GM10266 (cell line): ENCODE data around the gene KRT82.
"Not testable (repeated sequence)": the region's sequence is repeated elsewhere in the genome, so short reads cannot be mapped to it uniquely, and the experiment has no call there.

ENCODE experiments used
- DNase-seq: peaks from one replicate; pipeline ENCODE4 v3.0.0; 2012; ENCODE audit errors: extremely low spot score
- TF ChIP-seq, protein P1 (sequence below): IDR thresholded peaks from 2 replicates; pipeline ENCODE4 v1.5.1; 2012; ENCODE audit warnings: mild to moderate bottlenecking, low read depth; ENCODE audit not compliant: control insufficient read depth, insufficient read depth; ENCODE audit errors: missing control alignments

Gene KRT82

DNA sequence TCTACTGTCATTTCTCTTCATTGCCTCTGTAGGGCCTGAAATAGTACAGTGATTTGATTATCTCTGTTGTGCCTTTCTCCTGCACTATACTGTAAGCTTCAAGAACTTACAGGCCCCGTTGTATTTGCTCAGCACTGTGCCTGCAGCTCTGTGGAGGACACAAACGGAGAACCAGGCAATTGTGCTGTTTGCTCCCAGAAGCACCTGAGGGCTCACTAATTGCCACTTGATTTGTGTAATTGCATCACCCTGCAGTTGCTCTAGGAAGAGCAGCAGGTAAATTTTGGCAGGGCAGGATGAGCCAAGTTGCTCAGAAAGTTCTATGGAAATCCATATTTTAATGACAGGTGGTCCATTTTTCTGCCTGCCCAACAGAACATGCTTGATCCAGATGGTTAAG is 11.6 kb upstream of the KRT82 start:
- DNase-seq, result no peak
- TF ChIP-seq, protein P1, sequence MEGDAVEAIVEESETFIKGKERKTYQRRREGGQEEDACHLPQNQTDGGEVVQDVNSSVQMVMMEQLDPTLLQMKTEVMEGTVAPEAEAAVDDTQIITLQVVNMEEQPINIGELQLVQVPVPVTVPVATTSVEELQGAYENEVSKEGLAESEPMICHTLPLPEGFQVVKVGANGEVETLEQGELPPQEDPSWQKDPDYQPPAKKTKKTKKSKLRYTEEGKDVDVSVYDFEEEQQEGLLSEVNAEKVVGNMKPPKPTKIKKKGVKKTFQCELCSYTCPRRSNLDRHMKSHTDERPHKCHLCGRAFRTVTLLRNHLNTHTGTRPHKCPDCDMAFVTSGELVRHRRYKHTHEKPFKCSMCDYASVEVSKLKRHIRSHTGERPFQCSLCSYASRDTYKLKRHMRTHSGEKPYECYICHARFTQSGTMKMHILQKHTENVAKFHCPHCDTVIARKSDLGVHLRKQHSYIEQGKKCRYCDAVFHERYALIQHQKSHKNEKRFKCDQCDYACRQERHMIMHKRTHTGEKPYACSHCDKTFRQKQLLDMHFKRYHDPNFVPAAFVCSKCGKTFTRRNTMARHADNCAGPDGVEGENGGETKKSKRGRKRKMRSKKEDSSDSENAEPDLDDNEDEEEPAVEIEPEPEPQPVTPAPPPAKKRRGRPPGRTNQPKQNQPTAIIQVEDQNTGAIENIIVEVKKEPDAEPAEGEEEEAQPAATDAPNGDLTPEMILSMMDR, result no peak

DNA sequence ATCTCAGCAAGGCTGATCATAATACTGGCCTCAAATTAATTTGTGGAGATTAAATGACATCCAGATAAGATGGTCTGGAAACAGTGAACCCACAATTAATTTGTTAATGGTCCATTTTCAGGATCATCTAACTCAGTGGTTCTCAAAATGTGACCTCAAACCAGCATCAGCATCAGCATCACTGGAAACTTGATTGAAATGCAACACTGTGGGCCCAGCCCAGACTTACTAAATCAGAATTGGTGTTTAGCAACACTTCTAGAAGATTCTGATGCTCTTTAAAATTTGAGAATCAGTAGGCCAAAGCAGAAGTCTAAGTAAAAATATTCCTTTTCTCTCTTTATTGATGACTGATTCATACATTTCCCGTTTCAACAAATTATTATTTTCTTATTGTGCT is 10.7 kb upstream of the KRT82 start:
- TF ChIP-seq, protein P1, result no peak

DNA sequence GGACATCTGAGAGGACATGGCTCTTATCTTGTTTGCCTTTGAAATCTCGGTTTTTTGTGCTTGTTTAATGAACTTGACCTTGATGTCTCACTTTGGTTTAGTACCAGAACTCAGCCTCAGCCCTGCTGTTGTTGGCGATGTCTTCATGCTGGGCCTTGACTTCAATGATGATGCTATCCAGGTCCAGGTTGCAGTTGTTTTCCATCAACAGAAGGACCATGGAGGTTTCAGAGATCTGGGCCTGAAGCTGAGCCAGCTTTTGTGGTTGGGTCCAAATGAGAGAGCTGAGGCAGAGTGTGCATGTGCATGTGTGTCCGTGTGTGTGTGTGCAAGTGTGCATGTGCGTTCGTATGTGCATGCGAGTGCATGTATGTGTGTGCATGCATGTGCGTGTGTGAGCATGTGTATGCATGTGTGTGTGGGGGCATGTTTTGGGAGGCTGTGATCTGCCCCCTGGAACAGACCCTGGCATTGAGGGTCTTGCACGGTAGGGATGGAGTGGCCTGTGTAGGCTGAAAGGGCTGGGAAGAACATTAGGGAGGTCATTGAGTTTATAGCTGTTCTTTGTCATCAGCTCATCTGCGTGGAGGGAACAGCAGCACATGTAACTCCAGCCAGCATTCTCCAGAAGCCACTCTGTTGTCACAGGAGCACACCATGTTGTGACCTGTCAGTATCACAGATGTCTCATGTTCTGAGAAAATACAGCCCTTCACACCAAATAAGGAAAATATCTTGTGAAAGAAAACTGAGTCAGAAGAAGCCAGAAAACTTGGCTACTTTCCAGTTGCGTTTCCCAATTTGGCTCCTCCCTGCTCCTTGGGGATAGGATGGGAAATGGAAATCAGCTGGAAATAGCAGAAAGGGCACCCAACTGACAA is 10.0 kb upstream of the KRT82 start:
- no peak for DNase-seq
- TF ChIP-seq, protein P1, result no peak

More for the DNA sequence above, 10.7 kb upstream of the KRT82 start:
- no peak for DNase-seq

DNA sequence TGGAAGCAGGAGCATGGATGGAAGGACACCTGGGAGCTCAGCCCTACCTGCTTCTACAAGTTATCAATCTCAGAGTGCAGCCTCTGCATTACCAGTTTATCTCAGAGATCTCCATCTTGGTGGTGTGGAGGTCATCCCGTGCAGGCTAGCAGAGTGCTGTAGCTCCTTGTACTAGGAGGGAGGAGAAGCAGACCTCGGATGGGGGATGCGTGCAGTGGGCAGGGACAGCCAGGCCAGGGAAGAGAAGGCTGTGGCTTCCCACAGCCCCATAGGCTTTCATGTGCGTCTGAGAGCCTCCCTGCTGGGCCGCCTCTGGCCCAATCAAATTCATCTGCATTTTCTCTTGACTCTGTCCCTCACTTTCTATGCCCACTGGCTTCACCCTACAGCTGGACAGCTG is 8.8 kb upstream of the KRT82 start:
- no peak for DNase-seq
- TF ChIP-seq, protein P1, result no peak

DNA sequence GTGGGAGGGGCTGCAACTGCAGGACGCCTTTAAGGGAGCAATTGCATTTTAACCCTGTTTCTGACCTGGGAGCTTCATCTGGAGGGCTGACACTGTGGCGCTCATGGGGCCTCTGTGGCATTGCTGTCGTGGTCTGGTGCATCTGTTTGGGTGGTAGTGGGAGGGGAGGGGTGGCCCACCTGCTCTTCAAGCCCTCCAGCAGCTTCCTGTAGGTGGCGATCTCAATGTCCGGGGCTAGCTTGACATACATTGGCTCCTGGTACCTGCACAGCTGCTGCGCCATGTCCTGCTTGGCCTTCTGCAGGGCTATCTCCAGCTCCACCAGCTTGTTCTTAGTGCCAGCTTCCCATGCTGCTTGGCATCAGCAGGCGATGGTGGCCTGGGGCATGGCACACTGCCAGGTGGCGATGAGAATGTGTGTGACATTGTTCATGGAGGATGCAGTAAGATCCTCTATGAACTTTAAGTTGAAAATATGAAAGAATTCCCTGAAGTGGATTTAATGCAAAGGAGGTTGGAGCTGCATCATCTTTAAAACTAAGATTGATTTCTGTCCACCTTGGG is 7.7 kb upstream of the KRT82 start:
- TF ChIP-seq, protein P1, result no peak

DNA sequence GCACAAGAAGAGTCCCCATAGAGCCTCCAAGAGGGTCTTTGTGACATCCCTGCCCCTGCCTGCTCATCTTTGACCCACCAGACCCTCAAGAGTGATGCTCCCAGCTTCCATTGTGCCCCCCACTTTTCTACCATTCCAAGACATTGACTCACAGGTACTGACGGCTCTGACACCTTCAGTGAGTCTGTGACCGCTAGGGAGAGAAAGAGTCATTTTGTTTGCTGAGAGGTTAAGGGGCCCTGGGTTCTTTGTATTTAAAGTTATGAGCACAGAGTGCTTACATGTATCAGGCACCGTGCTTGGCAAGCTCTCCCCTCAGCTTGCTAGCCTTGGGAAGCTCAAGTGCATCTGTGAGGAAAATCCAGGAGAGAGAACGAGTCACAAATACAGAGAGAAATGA is 7.1 kb upstream of the KRT82 start:
- TF ChIP-seq, protein P1, result no peak
- no peak for DNase-seq

More for the DNA sequence above, 7.7 kb upstream of the KRT82 start:
- no peak for DNase-seq

DNA sequence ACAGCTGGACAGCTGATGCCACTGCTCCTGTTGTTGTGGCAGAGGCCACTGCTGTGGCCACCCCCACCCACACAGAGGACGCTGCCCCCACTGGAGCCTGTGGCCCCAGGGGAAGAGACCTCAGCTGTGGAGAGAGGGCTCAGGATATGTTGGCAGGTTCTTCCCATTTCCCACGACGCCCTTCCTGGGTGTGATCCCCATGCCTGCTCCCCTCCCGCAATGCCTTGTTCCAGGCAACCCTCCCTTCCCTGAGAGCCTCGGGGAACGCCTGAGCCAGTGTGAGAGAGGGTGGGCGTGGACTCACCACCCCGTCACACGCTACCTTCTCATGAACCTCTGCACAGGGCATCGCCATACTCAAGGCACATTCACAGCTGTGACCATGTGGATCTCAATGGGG is 5.7 kb upstream of the KRT82 start:
- TF ChIP-seq, protein P1, result no peak
- DNase-seq, result no peak

DNA sequence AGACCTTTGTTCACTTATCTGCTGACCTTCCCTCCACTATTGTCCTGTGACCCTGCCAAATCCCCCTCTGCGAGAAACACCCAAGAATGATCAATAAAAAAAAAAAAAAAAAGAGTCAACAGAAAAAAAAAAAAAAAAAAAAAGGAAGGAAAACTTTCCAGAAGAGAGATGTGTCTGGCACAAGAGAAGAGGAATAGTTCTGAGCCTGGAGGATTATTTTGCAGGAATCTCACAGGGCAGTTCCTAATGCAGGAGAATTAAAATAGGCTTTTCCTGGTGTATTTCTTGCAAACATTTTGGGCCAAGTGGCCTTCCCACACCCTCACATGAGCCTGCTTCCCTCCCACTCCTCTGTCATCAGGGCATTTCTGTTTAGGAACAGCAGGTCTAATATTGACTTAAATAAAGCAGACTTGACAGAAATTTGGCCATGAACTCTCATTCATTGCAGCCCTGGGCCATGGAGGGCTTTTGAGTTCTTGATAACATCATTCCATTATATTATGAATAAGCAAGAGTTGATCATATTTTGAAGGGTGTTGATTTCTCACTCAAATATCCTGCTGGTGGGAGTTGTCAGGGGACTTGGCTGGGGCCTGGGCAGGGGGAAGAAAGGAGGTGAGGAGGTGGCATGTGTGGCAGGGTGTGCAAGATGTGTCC is 4.6 kb upstream of the KRT82 start:
- DNase-seq, result not testable (repeated sequence)
